GM19351 (cell line): ENCODE measurements around the gene FILIP1L.

Experiments
- ATAC-seq: cut with Tn5 transposase; IDR thresholded peaks from one replicate; pipeline ENCODE4 v1.9.1; 2021; ENCODE audit warnings: mild to moderate bottlenecking, moderate library complexity; ENCODE audit not compliant: unreplicated experiment

Gene FILIP1L

GRCh38 chr3:99817437-99818240 is 296.7 kb downstream of the FILIP1L start, which contains the start of gene CMSS1:
TSS of gene CMSS1 (plus strand) at chr3:99817862.
- peak; percentile 92 for ATAC-seq

- ATAC-seq = no peak
Measured at GRCh38 chr3:99817047-99817436, 297.3 kb downstream of the FILIP1L start.

- no peak for ATAC-seq
Measured at GRCh38 chr3:99810403-99810802, 303.9 kb downstream of the FILIP1L start.

GRCh38 chr3:99809565-99809964 is 304.7 kb downstream of the FILIP1L start:
- ATAC-seq = no peak

- no peak for ATAC-seq
Measured at GRCh38 chr3:99808163-99808794, 306.0 kb downstream of the FILIP1L start.

GRCh38 chr3:99805160-99805559 is 309.1 kb downstream of the FILIP1L start:
- no peak for ATAC-seq

GRCh38 chr3:99803297-99803696 is 311.0 kb downstream of the FILIP1L start:
- ATAC-seq = no peak

- no peak for ATAC-seq
Measured at GRCh38 chr3:99799422-99799821, 314.9 kb downstream of the FILIP1L start.

GRCh38 chr3:99795573-99795972 is 318.7 kb downstream of the FILIP1L start:
- no peak for ATAC-seq

- ATAC-seq = no peak
Measured at GRCh38 chr3:99794485-99794884, 319.8 kb downstream of the FILIP1L start.

- ATAC-seq = peak; percentile 99
Measured at GRCh38 chr3:99789011-99789721, 325.1 kb downstream of the FILIP1L start.
